GM23248 (cell line): ENCODE data around the gene AEBP1.

Experiments used
- EZH2 ChIP-seq: fragments of 200-600 bp; sonication (generic); IDR thresholded peaks from 2 replicates; pipeline ENCODE4 v1.6.1; 2018; ENCODE audit warnings: antibody characterized with exemption, mild to moderate bottlenecking; ENCODE audit not compliant: insufficient read depth, poor library complexity, severe bottlenecking
- EZH2phosphoT487 ChIP-seq: fragments of 200-600 bp; sonication (generic); IDR thresholded peaks from 2 replicates; pipeline ENCODE4 v1.6.1; 2018; ENCODE audit warnings: antibody characterized with exemption, moderate library complexity, mild to moderate bottlenecking, low read depth; ENCODE audit not compliant: insufficient read depth

DNA sequence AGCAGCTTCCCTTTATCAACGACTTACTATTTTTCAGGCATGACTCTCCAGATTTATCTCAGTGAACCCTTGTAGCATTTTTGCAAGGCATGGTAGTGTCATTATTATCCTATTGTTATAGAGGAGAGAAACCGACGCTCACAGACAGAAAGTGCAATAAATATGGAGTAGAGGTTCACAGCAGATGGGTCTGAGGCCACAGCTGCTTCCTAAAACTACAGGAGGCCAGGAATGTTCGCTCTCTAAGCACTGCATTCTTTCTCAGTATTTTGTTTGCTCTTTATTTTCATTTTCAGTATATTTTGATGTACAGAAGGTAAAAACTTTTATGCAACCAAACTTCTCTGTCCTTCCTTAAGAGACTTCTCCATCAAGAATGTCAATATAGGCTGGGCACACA is 4.5 kb upstream of the AEBP1 start:
- TF ChIP-seq EZH2phosphoT487 (no peak), EZH2 (no peak)
